GM20431 (cell line): ENCODE measurements around the gene ITPR2.
"Not testable (repeated sequence)": the region's sequence is repeated elsewhere in the genome, so short reads cannot be mapped to it uniquely, and the experiment has no call there.

Experiments used
- in situ Hi-C: fragments of 300-500 bp; cut with MseI, MboI; formaldehyde crosslinking; loops from one replicate; pipeline ENCODE4 v1.15.0; 2020; ENCODE audit warnings: low sequenced_read_pairs; ENCODE audit not compliant: unreplicated experiment

The ITPR2 gene

DNA sequence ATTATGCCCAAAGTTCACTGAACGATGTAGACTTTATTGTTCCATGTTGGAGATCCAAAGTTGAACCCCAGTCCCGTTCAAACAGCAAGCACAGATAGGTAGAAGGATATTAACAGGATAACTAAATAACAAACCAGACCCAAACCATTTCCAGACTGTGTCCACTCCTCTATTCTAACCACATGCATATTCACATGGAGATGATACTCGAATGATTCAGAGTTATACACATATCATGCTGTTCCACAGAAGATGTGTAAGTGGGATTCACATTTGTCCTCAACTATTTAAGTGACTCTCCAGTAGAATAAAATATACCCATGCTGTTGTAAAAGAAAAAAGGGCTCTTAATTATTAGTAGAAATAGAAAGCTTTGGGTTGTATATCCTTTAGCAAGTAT is 185.9 kb downstream of the ITPR2 start:
- in situ Hi-C loops, result no loop called here

DNA sequence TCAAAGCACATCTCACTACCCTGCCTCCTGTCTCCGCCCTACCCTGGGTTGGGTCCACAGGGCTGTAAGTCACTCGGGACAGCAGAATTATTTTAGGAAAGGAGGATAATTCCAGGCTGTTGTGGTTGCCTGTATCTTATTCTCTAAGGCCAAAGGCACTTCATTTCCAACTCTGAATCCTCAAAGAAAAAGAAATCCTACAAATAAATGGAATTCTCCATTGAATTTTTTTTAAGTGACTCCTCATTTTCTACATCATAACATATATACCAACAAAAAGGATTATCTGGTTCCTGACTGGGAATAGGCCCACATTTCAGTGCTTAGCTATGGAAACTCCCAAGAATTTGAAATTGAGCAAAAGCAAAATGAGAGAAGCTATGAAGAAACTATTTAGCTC is 186.4 kb downstream of the ITPR2 start:
- in situ Hi-C loops, result no loop called here

DNA sequence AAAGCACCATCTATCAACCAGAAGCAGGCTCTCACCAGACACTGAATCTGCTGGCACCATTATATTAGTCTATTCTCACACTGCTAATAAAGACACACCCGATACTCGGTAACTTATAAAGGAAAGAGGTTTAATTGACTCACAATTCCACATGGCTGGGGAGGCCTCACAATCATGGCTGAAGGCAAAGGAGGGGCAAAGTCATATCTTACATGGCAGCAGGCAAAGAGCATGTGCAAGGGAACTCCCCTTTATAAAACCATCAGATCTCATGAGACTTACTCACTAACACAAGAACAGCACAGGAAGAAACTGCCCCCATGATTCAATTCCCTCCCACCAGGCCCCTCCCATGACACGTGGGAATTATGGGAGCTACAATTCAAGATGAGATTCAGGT is 188.6 kb downstream of the ITPR2 start:
- in situ Hi-C loops, result not testable (repeated sequence)

DNA sequence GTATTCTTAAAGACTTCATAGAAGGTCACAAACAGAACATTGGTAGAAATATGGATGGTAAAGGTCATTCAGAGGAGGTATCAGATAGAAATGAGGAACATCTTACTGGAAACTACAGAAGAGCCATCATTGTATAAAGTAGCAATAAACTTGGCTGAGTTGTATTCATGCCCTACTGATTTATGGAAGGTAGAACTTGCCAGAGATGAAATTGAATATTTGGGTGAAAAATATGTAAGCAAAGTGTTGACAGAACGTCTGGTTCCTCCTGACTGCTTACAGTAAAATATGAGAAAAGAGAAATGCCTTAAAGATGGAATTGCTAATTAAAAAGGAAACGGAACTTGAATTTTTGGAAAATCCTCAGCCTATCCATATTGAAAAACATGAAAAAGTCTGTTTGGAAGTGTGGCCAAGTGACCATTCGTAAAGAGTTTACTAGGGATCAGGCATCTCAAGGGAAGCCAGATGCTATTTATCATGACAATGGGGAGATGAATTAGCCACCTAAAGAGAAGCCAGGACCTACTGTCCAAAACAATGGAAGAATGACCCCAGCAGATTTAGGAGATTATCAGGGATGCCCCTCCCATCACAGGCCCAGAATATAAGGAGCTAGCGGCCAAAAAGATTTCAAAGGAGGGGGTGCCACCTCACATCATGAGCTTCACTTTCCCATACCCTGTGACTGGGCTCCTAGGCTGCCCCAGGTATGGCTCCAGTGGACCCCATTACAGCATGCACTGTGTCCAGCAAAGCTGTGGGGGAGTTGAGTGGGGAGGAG is 189.3 kb downstream of the ITPR2 start:
- in situ Hi-C loops, result no loop called here

DNA sequence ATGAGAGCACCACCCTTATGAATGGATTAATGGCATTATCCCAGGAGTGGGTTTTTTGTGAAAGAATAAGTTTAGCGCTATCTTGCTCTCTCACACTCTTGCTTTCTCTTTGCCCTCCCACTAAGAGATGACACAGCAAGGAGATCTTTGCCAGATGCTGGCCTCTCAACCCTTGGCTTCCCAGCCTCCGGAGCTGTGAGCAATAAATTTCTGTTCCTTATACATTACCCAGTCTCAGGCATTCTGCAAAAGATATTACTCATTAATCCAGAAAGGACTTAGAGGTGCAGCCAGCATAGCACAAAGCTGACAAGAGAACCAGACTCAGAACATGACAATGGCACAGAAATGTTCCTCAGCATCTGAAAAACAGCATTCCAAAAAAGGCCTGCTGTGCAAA is 190.6 kb downstream of the ITPR2 start:
- in situ Hi-C loops, result no loop called here

DNA sequence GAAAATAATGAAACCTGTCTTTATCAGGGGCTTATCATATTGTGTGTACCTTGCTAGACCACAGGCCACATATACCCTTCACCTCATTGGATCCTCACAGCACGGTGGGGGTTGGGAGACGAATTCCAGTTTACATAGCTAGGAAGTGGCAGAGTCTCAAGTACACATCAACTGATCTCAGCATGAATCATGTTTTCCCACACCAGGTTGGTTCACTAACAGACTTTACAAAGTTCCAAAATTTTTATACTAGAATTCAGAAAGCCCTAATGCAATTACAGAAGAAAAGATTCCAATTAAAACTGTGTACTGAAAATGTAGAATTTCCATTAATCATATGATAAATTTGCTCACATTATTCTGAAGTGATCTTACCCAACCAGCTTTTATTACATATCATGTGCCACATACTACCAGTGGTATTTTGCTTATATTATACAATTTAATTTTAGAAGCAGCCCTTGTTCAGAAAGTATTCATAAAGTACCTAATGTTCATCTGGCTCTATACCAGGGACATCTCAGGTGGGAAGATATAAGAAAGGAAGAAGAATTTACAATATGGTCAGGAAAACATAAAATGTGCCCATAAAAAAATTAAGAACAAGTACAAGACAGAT is 196.2 kb downstream of the ITPR2 start:
- in situ Hi-C loops, result no loop called here

DNA sequence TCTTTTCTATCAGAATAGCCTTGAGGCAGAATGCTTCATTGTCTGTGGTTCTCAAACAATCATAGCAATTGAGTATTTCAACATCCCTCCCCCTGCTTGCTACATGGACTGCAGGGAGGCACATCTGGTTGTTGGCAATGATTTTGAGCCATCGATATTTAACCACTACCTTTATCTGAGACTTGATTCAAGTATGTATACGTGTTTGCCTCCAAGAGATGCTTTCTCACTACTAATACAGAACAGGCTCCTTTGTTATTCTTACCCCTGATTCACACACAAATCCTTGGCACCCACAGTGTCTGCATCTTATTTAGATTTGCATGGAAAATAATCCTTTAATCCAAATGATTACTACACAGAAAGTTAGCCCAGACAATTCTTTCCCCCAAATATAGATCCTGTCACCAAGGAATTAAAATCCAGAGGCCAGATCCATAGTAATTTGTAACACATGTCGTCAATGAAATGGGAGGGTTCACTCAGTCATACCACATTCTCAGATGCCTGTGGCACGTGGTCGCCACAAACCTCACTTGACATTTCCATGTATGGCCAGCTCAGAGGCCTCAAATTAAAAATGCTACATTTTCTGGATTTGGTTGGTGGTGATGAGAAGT is 199.3 kb downstream of the ITPR2 start:
- in situ Hi-C loops, result no loop called here

DNA sequence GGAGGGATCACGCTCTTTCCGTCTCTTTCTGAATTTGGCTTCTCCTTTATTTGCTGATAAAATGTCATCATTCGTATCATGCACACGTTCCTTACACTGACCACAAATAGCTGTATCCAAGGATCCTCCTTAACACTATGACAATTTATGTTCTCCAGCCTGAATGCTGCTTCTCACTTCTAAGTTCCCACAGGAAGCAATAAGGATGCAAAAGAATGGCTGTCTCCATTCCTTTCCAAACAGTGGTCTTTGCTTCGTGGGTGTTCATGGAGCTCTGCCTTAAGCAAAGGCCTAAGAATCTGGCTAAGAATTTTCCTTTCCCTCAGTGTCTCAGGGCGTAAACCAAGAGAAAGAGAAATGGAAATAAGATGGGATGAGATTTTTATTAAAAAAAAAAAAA is 200.2 kb downstream of the ITPR2 start:
- in situ Hi-C loops, result no loop called here

DNA sequence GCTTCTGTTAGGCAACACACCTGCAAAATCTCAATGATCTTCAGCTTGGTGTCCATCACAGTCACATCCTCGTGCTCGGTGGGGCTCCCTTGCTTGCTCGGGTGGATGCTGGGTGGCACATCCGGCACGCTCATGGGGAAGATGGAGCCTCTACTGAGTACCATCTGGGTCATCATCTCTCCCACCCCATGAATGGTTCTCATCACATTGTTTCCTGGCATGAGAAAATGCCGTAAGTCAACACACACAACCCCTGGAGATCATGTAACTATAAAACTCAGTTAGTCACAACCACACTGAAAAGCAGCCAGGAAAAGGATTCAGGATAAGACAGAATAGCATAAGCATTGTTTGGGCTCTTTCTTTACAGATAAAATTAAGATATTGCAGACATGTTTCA is 201.1 kb downstream of the ITPR2 start:
- in situ Hi-C loops, result no loop called here

DNA sequence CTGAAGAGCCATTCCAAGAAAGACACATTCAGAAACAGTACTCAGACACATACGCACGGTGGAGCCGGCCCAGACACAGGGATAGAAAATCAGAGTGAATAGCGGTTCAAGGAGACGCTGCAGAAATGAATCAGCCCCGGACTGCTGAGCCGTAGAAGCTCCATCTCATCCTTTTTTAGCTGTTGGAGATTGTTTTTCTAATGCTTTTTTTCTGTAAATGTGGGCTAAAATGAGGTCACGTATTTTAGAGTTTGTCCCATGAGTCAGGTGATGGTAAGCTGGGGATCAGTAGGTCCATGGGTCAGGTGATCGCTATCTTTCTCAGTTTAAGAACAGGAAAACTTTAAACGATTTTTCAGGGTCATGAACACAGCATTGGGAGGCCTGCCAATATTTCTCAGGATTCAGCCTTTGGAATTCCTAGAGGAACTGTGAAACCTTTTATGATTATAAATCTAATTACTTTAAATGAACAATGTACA is 202.4 kb downstream of the ITPR2 start:
- in situ Hi-C loops, result no loop called here

DNA sequence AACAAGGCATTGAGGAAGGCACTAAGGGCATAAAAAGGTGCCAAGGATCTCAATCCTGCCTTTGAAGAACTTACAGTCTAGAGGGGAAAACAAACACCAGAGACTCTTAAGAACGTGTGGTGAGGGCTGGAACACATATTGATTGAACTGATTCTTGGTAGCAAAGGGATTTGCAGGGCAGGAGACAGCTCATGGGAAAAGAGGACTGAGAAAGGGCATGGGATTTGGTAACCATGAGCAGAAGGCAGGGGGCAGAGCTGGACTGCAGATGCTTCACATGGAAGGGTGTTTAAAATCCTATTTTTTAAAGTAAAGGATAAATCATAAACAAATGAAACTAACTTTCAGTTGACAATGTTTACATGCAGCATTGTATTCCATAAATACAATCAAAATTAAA is 203.1 kb downstream of the ITPR2 start:
- in situ Hi-C loops, result no loop called here

DNA sequence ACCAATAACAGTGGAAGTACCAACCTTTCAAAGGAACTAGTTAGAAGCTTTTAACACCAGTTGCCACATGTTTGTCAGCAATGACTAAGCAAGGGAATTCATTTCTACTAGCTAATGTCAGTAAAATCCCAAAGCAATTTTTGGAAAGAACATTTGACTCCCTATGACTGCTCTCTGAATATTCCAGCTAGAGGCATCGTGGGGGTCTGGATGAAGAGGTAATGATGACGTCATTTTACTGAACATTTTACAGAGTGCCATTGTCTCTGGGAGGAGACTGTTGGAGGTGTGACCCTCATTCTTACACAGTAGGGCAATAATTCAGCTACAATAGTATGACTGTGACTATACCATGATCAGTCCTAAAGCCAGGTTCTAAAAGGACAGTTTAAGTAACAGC is 204.8 kb downstream of the ITPR2 start:
- in situ Hi-C loops, result no loop called here

DNA sequence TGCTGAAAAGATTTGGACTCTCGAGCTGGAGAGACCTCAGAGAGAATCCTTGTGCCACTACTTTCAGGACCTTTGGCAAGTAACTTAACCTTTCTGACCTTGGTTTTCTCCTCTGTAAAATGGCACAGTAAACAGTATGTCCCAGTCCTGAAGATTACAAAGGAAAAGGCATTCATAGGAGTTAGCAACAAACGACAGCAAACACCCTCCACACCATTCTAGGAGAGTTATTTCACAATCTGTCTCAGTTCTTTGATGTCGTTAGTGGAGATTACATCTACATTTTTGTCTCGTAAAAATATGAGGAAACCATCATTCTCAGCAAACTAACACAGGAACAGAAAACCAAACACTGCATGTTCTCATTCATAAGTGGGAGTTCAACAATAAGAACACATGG is 205.7 kb downstream of the ITPR2 start:
- in situ Hi-C loops, result no loop called here

DNA sequence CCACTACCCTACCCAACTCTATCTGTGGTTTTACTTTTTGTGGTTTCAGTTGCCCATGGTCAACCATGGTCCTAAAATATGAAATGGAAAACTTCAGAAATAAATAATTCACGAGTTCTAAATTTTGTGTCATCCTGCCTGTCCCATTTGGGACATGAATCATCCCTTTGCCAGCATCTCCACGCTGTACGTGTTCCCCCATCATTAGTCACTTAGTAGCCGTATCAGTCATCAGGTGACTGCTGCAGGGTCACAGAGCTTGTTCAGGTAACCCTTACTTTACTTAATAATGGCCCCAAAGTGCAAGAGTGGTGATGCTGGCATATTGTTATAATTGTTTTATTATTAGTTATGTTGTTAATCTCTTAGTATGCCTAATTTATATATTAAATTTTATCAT is 209.9 kb downstream of the ITPR2 start:
- in situ Hi-C loops, result loop anchor here (25.0 kb wide), 1 partner anchor 536 kb away; no protein-coding TSS in a partner anchor

DNA sequence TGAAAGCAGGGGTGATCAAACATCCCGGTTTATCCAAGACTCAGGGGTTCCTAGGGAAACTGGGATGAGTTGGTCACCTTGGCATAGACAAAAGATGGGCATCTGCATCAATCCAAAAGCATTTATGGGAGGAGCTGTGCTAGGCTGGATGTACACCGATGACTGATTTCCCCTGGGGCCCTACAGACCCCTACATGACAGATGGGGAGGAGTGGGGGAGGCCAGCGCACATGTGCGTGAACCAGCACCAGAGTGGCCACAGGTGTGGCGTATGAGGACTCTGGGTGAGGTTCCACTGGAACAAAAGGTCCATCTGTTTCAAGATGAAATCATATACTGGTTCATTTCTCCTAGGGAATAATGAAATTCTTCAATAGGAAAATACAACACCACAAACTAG is 210.4 kb downstream of the ITPR2 start:
- in situ Hi-C loops, result loop anchor here (25.0 kb wide), 1 partner anchor 535 kb away; no protein-coding TSS in a partner anchor

DNA sequence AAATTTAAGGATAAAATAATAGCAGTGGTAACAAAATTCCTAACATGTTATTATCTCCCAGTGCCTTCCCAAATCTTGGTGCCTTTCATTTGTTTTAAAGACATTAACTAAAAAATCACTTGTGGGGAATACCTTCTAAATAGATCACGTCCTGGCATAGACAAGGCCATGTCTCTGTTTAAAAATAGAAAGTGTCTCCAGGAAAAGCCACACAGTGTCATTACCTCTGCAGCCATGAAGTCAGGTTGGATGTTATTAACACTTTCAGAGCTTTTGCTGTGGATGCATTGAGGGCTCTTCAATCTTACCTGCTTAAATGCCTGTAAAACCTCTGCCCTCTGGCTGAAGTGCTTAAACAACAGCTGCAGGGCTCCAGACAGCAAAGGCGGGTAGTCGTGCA is 211.1 kb downstream of the ITPR2 start:
- in situ Hi-C loops, result loop anchor here (25.0 kb wide), 1 partner anchor 535 kb away; no protein-coding TSS in a partner anchor

DNA sequence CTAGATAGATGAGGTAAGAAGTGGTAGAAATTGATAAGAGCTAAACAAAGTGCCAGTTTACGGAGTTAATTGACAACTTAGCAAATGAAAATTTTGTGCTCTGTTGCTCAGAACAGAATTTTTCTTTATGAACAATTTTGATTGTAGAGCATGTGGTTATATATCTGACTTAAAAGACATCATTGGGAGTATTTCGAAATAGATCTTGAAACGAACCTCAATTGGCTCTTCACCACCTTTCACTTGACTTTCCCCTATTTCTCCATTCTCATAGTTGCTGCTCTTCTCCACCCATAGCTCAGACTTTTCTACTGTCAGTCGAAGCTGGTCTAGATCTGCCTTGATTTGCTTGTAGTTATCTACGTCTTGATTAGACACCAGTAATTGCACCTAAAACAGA is 212.1 kb downstream of the ITPR2 start:
- in situ Hi-C loops, result loop anchor here (25.0 kb wide), 1 partner anchor 534 kb away; no protein-coding TSS in a partner anchor

DNA sequence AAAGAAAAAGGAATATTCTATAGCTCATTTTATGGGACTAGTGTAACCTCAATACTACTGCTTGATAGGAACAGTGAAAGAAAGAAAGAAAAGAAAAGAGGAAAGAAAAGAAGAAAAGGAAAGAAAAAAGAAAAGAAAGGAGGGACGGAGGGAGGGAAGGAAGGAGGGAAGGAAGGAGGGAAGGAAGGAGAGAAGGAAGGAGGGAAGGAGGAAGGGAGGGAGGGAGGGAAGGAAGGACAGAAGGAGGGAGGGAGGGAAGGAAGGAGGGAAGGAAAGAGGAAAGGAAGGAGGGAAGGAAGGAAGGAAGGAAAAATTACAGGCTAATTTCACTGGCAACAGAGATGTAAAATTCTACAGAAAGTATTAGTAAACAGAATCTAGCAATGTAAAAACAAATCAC is 215.5 kb downstream of the ITPR2 start:
- in situ Hi-C loops, result loop anchor here (25.0 kb wide), 1 partner anchor 530 kb away; no protein-coding TSS in a partner anchor

DNA sequence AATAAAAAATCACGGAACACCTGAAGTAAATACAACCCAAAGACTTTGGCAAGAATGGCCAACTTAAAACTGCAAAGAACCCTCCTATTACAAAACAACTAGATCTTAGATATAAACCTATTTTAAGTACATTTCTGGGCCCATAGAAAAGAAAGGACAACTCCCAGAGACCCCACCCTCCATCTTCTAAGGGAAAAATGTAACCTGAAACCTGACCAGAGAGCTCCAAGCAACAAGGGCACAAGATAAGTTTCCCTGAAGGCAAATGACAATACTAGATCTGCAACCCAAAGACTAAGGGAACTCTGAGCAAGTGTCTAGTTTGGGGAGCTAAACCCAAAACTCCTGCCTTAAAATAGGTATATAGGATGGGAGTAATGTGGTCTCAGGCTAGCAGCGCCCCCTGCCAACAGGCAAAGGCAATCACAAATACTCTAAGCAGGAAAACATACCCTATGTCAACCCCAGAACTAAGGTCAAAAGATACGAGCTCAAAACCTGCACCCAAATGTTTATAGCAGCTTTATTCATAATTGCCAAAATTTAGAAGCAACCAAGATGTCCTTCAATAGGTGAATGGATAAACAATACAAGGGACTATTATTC is 218.9 kb downstream of the ITPR2 start:
- in situ Hi-C loops, result loop anchor here (25.0 kb wide), 1 partner anchor 527 kb away; no protein-coding TSS in a partner anchor

DNA sequence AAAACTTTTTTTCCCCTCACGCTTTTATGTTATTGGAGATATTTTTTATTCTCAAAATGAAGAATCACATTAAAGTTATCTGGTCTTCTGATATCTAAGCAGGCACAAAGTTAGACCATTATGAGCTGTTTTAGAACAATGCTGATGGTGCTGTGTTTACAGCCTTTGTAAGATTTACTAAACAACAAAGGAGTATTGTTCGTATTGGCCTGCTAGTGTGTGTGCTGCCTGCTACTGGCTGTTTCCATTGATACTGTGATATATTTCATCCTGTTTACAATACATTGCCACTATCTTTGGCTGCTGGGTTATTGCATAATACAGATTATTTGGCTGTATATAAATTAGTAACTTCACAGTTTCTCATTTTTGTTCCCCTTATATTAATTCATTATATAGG is 220.8 kb downstream of the ITPR2 start:
- in situ Hi-C loops, result loop anchor here (25.0 kb wide), 1 partner anchor 525 kb away; no protein-coding TSS in a partner anchor
